B cell (primary cell): ENCODE data around the gene ABCD4. TPM values are rescaled to one million over a fixed set of nuclear protein-coding genes. Genes with fewer than 3 reads are reported as not detected.

Experiments used
- ATAC-seq: fragments of 200-7000 bp; cut with Tn5 transposase; one replicate; pipeline ENCODE4 v1.10.0; 2021; ENCODE audit warnings: low read depth, mild to moderate bottlenecking, moderate number of reproducible peaks, moderate library complexity
- CTCF ChIA-PET: fragments of 350-600 bp; sonication (Branson Sonifier 250); formaldehyde crosslinking; loops from one replicate; lab custom pipeline; 2021; ENCODE audit warnings: antibody characterized with exemption, inconsistent platforms; lab: Charles Lee
- POLR2A ChIA-PET: fragments of 350-600 bp; sonication (Branson Sonifier 250); formaldehyde crosslinking; loops from one replicate; lab custom pipeline; 2021; ENCODE audit warnings: antibody characterized with exemption; lab: Charles Lee
- DNase-seq: peaks from one replicate; pipeline ENCODE4 v3.0.0; 2013
- H2AFZ ChIP-seq: 2 replicates; pipeline ENCODE4 v1.6.1; 2012; ENCODE audit warnings: mild to moderate bottlenecking, low read depth, low read length; ENCODE audit not compliant: insufficient read depth, poor library complexity, severe bottlenecking
- H3K27ac ChIP-seq, 2 donors: 1 replicate in 1 of 2; 2 replicates in 1 of 2; pipeline ENCODE4 v1.5.1; 2012 to 2013; ENCODE audit warnings: low read length in 2 of 2, mild to moderate bottlenecking in 2 of 2, moderate library complexity in 1 of 2
- H3K27me3 ChIP-seq, 4 experiments: fragments of 200-600 bp in 1 of 4; sonication (generic) in 1 of 4; replicated peaks in 1 of 4; 1 replicate in 2 of 4; 2 replicates in 2 of 4; pipeline versions ENCODE4 v1.6.1 to v1.7.0; 2013 to 2016; ENCODE audit warnings: low read length in 3 of 4, mild to moderate bottlenecking in 2 of 4, mixed read lengths in 1 of 4, moderate library complexity in 1 of 4; ENCODE audit not compliant: insufficient read depth in 4 of 4, control insufficient read depth in 3 of 4; ENCODE audit errors: control extremely low read depth in 1 of 4
- H3K36me3 ChIP-seq, 2 experiments: replicated peaks in 1 of 2; 1 replicate in 1 of 2; 2 replicates in 1 of 2; pipeline versions ENCODE4 v1.6.1 to v1.7.1; 2013; ENCODE audit warnings: low read length in 1 of 2; ENCODE audit not compliant: insufficient read depth in 2 of 2, control insufficient read depth in 1 of 2; ENCODE audit errors: control extremely low read depth in 1 of 2, extremely low read depth in 1 of 2
- H3K4me1 ChIP-seq, 2 donors: fragments of 200-600 bp in 1 of 2; sonication (generic) in 1 of 2; 1 replicate in 1 of 2; 2 replicates in 1 of 2; pipeline versions ENCODE4 v1.5.1 to v1.6.1; 2013 to 2017; ENCODE audit warnings: low read length in 2 of 2; ENCODE audit not compliant: control insufficient read depth in 2 of 2, insufficient read depth in 2 of 2
- H3K4me2 ChIP-seq: replicated peaks from 2 replicates; pipeline ENCODE3; 2012; ENCODE audit warnings: mild to moderate bottlenecking, low read depth, low read length; ENCODE audit not compliant: poor library complexity, severe bottlenecking
- H3K4me3 ChIP-seq, 5 experiments: fragments of 200-600 bp in 1 of 5; sonication (generic) in 1 of 5; 1 replicate in 3 of 5; 2 replicates in 2 of 5; pipeline versions ENCODE4 v1.5.1 to v1.7.0; 2011 to 2016; ENCODE audit warnings: low read length in 4 of 5, mild to moderate bottlenecking in 4 of 5, low read depth in 2 of 5, control low read depth in 1 of 5, moderate library complexity in 1 of 5; ENCODE audit not compliant: insufficient read depth in 1 of 5; ENCODE audit errors: control extremely low read depth in 1 of 5, extremely low read depth in 1 of 5
- H3K79me2 ChIP-seq: fragments of 200-600 bp; sonication (generic); one replicate; pipeline ENCODE4 v1.6.0; 2016; ENCODE audit warnings: low read length; ENCODE audit not compliant: control insufficient read depth, insufficient read depth
- H3K9ac ChIP-seq: fragments of 200-600 bp; sonication (generic); 2 replicates; pipeline ENCODE4 v1.6.1; 2017; ENCODE audit warnings: mild to moderate bottlenecking, low read length, moderate library complexity
- H3K9me3 ChIP-seq, 3 donors: one replicate each; pipeline versions ENCODE4 v1.6.1 to v1.7.1; 2013; ENCODE audit warnings: low read length in 2 of 3; ENCODE audit not compliant: control insufficient read depth in 2 of 3, insufficient read depth in 1 of 3; ENCODE audit errors: control extremely low read depth in 1 of 3
- H4K20me1 ChIP-seq: 2 replicates; pipeline ENCODE4 v1.6.0; 2012; ENCODE audit warnings: mild to moderate bottlenecking, low read length; ENCODE audit not compliant: insufficient read depth, control insufficient read depth, poor library complexity, severe bottlenecking
- H3K27ac Mint-ChIP-seq: one replicate; pipeline ENCODE4 v1.8.0; 2021; ENCODE audit warnings: mixed read lengths
- H3K27me3 Mint-ChIP-seq: one replicate; pipeline ENCODE4 v1.8.0; 2021; ENCODE audit warnings: mixed read lengths
- H3K4me1 Mint-ChIP-seq: one replicate; pipeline ENCODE4 v1.8.0; 2021; ENCODE audit warnings: mixed read lengths
- H3K4me3 Mint-ChIP-seq: one replicate; pipeline ENCODE4 v1.8.0; 2021; ENCODE audit warnings: mixed read lengths
- H3K9me3 Mint-ChIP-seq: one replicate; pipeline ENCODE4 v1.8.0; 2022; ENCODE audit warnings: mixed read lengths; ENCODE audit not compliant: insufficient read depth
- EZH2 ChIP-seq: IDR thresholded peaks from 2 replicates; pipeline ENCODE4 v1.6.1; 2012; ENCODE audit warnings: borderline replicate concordance, low read depth, mild to moderate bottlenecking, moderate library complexity, low read length; ENCODE audit not compliant: insufficient read depth, poor library complexity, severe bottlenecking
- WGBS: methylation state at CpG from one replicate; pipeline ENCODE4 v1.1.5; 2013; ENCODE audit warnings: missing lambda C conversion rate; ENCODE audit not compliant: insufficient coverage; 5-methylcytosine and 5-hydroxymethylcytosine counted together
- intact Hi-C: fragments of 100-400 bp; cut with micrococcal nuclease; formaldehyde crosslinking; loops from one replicate; pipeline ENCODE4 v1.10.0; 2022
- polyA plus RNA-seq: library from polyadenylated mRNA; depleted of rRNA; stranded (reverse); fragments of >200 nt; gene quantifications from 2 replicates; pipeline ENCODE4 v1.2.3, GENCODE V29; 2012
- total RNA-seq, 2 donors: library from RNA; stranded (reverse); fragments of 120-200 nt in 1 of 2; gene quantifications; 1 replicate in 1 of 2; 2 replicates in 1 of 2; pipeline versions ENCODE4 v1.2.3 to v1.2.4, GENCODE V29; 2013 to 2022
- TF ChIP-seq, protein P1 (sequence below): fragments of 200-600 bp; IDR thresholded peaks from one replicate; pipeline ENCODE4 v1.8.0; 2022; ENCODE audit warnings: antibody characterized with exemption, mild to moderate bottlenecking

ABCD4 gene
- total and polyA plus RNA-seq, 2 donors (not counting 1 experiment from before 2014, with no cell fraction given): 90.0 to 125 TPM

- no peak for DNase-seq
- no peak overlapping the region for H2AFZ ChIP-seq
- no peak overlapping the region for H3K9ac ChIP-seq
- H3K4me3 ChIP-seq: no peak overlapping the region
- 96% methylated on average over 12 of the region's 12 CpGs for WGBS
- Mint-ChIP-seq H3K4me1 (peaks cover 6% of the 10 kb centered on the region), H3K27me3 (peaks cover 14% of the 10 kb centered on the region), H3K9me3 (no peaks in the 10 kb centered on the region), H3K27ac (no peak overlapping the region), H3K4me3 (peak overlapping the region; percentile 64)
- peaks cover 0 to 20% (median 8%) of the 10 kb centered on the region in 4 experiments for H3K27me3 ChIP-seq
- no peaks in the 10 kb centered on the region for H3K9me3 ChIP-seq
- no peaks in the 10 kb centered on the region for H3K79me2 ChIP-seq
- no peak overlapping the region for H3K27ac ChIP-seq
- no peak for ATAC-seq
- no peak for TF ChIP-seq EZH2
- TF ChIP-seq, protein P1, sequence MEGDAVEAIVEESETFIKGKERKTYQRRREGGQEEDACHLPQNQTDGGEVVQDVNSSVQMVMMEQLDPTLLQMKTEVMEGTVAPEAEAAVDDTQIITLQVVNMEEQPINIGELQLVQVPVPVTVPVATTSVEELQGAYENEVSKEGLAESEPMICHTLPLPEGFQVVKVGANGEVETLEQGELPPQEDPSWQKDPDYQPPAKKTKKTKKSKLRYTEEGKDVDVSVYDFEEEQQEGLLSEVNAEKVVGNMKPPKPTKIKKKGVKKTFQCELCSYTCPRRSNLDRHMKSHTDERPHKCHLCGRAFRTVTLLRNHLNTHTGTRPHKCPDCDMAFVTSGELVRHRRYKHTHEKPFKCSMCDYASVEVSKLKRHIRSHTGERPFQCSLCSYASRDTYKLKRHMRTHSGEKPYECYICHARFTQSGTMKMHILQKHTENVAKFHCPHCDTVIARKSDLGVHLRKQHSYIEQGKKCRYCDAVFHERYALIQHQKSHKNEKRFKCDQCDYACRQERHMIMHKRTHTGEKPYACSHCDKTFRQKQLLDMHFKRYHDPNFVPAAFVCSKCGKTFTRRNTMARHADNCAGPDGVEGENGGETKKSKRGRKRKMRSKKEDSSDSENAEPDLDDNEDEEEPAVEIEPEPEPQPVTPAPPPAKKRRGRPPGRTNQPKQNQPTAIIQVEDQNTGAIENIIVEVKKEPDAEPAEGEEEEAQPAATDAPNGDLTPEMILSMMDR: no peak
- ChIA-PET CTCF (interaction anchor here (1.6 to 2.0 kb wide), 3 partner anchors 10 to 147 kb away, joined by 4 to 8 read pairs (median 5); no protein-coding TSS in a partner anchor), POLR2A (no interaction called here)
- H3K4me1 ChIP-seq: peaks cover 17% of the 10 kb centered on the region in 2 donors
- no peak overlapping the region for H3K4me2 ChIP-seq
- no peaks in the 10 kb centered on the region for H3K36me3 ChIP-seq
- intact Hi-C loops: loop anchor here (5.0 kb wide), 3 partner anchors 43 to 233 kb away; partner anchors contain the start of genes ABCD4, ISCA2 and NPC2
- H4K20me1 ChIP-seq: no peaks in the 10 kb centered on the region
Observed at GRCh38 chr14:74259513-74259912, 43.2 kb downstream of the ABCD4 start.

DNA sequence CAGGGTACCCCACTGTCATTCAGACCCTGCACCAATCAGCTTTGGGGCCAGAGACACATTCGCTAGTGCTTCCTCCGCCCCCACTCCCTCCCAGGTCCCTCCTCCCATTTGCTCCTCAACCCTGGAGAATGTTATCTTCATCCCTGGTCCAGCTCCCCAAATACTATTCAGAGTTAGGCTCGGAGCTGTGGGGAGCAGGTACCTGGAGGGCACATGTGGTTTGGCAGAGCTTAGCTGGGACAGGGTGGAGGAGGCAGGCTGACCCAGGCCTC lies 44.0 kb downstream of the ABCD4 start:
- H3K79me2 ChIP-seq: no peaks in the 10 kb centered on the region
- H3K27ac Mint-ChIP-seq: no peak overlapping the region
- H3K4me2 ChIP-seq: no peak overlapping the region
- H3K9me3 ChIP-seq: no peaks in the 10 kb centered on the region
- peak overlapping the region; percentile 63 for H2AFZ ChIP-seq
- TF ChIP-seq, protein P1: no peak
- TF ChIP-seq EZH2: no peak
- WGBS: 79% methylated on average over 2 of the region's 3 CpGs
- no peak for ATAC-seq
- CTCF ChIA-PET: interaction anchor here (1.6 to 2.0 kb wide), 3 partner anchors 9 to 146 kb away, joined by 4 to 8 read pairs (median 5); no protein-coding TSS in a partner anchor
- peak overlapping the region; percentile 64 for H3K4me3 Mint-ChIP-seq
- H3K4me3 ChIP-seq: no peak overlapping the region
- H3K4me1 ChIP-seq: peaks cover 17% of the 10 kb centered on the region in 2 donors
- H3K27me3 ChIP-seq: peaks cover 0 to 20% (median 8%) of the 10 kb centered on the region in 4 experiments
- intact Hi-C loops: loop anchor here (5.0 kb wide), 3 partner anchors 44 to 234 kb away; partner anchors contain the start of genes ABCD4, ISCA2 and NPC2
- H3K27ac ChIP-seq: no peak overlapping the region
- no peaks in the 10 kb centered on the region for H3K36me3 ChIP-seq
- H3K9me3 Mint-ChIP-seq: no peaks in the 10 kb centered on the region
- peaks cover 6% of the 10 kb centered on the region for H3K4me1 Mint-ChIP-seq
- no peak for DNase-seq
- H3K27me3 Mint-ChIP-seq: peaks cover 14% of the 10 kb centered on the region
- POLR2A ChIA-PET: no interaction called here
- no peaks in the 10 kb centered on the region for H4K20me1 ChIP-seq
- H3K9ac ChIP-seq: no peak overlapping the region
